Measurements from ENCODE around the gene PACS2.

PACS2 gene

GRCh38 chr14:105411985-105412770 lies 97.6 kb downstream of the PACS2 start:
- no peak for DNase-seq

- no peak for DNase-seq
Measured at GRCh38 chr14:105412771-105413543, 98.4 kb downstream of the PACS2 start.

- no peak for DNase-seq
Measured at GRCh38 chr14:105413544-105413886, 99.0 kb downstream of the PACS2 start.

GRCh38 chr14:105414456-105415371 lies 100.2 kb downstream of the PACS2 start:
- peak; percentile 66 for DNase-seq

DNA sequence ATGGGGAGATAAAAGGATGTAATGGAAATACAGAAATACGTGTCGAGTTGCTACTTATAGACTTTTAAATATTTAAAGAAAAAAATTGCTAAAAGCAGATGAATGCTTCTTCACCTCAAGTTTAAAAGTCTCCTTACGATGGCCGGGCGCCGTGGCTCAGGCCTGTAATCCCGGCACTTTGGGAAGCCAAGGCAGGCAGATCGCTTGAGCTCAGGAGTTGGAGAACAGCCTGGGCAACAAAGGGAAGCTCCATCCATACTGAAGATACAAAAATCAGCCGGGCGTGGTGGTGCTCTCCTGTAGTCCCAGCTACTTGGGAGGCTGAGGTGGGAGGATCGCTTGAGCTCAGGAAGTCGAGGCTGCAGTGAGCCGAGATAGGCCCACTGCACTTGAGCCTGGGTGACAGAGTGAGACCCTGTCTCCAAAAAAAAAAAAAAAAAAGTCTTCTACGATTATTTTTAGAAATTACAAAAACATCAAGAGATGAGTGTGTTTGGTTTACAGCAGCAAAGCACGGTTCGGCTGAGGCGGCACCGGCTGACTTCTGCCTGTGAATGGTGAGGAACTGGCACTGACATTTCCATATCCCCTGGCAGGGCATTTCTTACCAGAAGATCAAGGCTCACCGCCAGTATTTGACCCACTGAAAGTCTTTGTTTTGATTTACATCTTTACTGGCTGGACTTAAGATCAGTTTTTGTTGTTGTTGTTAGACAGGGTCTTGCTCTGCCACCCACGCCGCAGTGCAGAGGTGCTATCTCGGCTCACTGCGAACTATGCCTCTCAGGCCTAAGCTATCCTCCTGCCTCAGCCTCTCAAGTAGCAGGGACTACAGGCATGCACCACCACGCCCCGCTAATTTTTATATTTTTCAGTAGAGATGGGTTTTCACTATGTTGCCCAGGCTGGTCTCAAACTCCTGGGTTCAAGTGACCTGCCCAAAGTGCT lies 101.2 kb downstream of the PACS2 start:
- DNase-seq, result no peak

DNA sequence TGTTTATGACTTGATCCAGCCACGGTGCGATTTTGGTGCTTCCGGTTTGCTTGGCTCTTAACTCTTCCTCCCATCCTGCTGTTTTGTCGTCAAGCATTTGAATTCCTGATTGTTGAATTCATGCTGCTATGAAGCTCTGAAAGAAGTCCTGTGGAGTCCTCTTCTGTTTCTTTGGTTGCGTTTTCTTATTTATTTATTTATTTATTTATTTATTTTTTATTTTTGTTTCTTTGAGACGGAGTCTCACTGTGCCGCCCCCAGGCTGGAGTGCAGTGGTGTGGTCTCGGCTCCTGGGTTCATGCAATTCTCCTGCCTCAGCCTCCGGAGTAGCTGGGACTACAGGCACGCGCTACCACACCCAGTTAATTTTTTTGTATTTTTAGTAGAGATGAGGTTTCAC lies 102.1 kb downstream of the PACS2 start:
- DNase-seq, result no peak

DNA sequence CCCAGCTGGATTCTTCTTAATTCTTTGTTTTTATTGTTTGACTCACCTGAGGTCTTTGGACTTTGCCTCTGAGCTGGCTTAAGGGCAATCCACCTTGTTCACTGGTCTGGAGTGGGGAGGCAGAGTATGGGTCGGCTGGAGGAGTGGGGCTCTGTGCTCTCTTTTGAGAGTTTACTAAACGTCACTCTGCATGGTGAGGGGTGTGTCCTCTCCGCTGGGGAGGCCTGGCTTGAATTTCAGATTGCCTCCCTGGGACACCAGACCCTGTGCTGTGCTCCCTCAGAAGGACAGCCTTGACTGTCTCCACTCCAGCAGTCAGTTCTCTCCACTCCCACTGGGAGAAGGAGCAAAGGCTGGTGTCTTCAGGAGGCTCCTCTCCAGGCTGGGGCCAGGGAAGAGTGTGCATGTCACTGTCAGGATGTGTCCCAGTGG lies 103.2 kb downstream of the PACS2 start:
- DNase-seq, result no peak

GRCh38 chr14:105418269-105419194 lies 104.0 kb downstream of the PACS2 start:
- no peak for DNase-seq

DNA sequence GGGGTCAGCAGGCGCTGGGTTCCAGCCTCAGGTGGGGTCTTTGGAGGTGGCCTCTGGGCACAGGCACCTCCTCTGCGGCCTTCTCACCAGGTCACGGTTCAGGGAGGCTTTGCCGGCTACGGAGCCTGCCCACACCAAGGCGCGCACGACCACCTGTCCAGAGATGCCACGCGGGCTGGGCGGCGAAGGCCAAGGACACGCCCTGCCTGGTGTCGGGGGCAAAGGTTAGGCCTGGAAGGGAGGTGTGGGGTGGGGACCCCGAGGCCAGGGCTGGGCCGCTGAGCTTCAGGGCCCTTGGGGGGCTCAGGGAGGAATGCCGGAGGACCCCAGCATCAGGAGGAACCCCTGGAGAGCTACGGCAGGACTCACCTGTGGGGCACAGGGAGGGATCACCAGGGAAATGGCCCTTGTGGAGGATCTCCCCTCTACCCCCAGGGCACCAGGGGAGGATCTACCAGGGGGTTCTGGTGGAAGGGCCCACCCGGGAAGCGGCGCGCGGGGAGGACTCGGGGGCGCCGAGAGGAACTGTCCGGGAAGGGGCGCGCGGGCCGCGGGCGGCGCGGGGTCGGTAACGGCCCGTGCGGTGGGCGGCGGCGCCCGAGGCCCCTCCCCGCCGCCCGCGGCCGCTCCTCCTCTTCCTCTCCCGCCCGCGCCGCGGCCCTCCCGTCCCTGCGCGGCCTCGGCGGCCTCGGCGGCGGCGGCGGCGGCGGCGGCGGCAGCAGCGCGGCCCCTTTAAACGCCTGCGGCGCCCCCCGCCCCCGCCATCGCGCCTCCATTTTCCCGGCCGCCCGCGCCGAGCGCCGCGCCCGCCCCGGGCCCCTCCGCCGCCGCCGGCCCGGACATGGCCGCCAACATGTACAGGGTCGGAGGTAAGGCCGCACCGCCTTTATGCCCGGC lies 104.9 kb downstream of the PACS2 start, which contains the start of gene MTA1:
MTA1 (plus strand) TSS at position 633 of the 897 bp plus-strand sequence; CDS start at position 842, 209 bp downstream.
- DNase-seq, result peak; percentile 71

- DNase-seq, result peak; percentile 21
Measured at GRCh38 chr14:105420101-105420973, 105.8 kb downstream of the PACS2 start.

GRCh38 chr14:105420974-105421674 lies 106.6 kb downstream of the PACS2 start:
- DNase-seq, result no peak

DNA sequence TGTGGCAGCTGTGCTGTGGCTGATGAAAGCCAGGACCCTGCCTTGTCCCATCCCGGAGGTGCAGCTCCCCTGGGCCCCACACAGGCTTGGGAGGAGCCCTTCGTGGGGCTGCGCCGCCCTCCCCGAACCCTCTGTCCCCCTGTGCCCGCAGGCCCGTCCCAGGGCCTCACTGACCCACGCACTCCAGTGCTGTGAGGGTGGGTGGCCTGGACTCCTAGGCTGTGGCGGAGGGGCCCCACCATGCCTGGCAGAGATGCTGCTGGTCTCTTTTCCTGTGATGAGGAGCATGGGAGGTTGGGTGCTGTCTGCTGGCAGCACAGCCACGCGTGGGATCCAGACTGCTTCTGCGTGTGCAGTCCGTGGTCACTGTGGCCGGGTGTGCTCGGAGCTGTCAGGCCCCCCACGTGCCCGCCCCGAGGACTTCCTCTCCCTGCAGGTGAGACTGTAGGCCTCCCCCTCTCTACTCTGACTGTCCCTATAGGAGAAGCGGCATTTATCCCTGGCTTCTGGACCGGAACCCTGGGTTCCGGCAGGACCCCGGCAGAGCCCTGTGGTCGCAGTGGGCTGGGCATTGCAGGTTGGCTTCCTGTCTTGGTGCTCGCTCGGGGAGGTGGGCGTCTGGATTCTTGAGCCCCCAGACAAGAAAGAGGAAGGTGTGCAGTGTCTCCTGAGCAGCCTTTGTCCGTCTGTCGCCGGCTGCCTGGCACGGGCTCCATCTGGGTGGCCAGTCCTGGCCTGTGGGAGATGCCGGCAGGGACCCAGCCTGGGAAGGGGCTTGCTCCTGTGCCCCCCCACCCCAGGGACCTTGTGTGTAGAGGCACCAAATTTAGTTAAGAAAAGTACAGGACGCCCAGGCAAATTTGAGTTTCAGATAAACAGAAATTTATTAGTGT lies 107.4 kb downstream of the PACS2 start:
- no peak for DNase-seq

DNA sequence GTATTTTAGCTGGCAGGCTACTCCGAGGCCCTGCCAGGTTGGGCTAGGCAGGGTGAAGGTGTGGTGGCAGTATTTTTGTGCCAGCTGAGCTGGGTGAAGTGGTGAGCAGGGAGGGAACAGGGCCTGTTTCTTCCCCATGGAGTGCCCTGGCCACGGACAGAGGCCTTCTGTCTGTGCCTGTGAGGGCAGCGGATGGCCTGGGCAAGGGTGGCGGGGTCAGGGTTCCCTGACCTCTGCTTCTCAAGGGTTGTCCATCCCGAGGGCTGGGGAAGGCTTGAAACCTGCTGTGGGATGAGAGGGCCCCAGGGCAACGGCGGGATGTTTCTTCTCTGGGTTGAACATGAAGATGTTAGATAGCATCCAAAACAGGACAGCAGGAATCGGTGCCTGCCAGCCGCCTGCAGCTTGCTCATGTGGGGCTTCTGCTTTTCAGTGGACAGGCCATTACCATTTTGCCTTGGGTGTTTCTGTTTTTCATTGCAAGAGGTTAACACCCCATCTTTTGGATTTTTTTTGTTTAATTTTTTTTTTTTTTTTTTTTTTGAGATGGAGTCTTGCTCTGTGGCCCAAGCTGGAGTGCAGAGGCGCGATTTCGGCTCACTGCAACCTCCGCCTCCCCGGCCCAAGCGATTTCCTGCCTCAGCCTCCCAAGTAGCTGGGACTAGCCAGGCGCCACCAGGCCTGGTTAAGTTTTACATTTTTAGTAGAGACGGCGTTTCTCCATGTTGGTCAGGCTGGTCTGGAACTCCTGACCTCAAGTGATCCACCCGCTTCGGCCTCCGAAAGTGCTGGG lies 108.3 kb downstream of the PACS2 start:
- no peak for DNase-seq

DNA sequence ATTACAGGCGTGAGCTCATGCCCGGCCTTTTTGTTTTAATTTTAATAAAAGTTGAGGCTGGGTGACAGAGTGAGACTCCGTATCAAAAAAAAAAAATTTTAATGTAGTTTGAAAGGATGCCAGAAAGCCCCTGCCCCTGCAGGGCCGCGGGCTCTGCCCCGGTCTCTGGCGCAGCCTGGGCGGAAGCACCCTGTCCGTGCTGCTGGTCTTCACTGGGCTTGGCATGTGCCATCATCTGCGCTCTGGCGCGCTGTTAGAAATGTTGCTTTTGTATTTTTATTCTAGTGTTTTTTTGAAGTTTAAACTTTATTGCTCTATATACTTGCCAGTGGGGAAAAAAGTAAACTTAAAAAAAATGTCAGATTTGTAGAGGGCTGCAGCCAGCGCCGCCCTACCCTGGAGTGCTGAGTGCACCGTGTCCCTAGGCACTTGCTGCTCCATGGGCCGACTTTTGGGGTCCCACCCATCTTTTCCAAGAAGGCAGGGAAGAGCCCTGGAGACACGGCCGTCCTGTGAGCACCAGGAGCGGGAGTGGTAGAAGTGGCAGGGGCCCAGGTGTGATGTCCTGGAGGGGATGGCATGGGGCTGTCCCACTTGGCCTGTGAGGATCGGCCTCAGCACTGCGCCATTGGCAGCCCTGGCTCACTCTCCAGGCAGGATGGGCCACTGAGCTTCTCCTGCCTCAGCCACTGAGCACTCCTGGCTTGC lies 109.1 kb downstream of the PACS2 start:
- DNase-seq, result no peak

DNA sequence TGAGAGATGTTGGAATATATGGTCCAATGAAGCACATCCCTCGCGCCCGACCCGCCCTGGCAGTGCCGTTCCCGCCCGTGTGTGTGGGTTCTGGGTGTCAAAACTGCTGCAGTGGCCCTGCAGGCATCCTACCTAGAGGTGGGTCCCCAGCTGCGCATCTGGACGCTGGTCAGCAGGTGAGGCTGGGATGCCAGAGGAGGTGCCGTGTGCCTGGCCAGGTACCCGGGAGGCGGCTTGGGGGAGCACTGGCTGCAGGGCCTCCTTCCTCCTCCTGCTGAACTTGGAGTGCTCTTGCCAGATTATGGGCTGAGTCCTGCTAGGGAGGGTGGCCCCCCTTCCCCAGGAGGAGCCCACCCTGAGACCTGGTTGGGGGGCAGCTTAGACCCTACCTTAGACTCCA lies 110.3 kb downstream of the PACS2 start:
- no peak for DNase-seq

Data from CD4-positive, alpha-beta T cell treated with Interleukin-17A for 4 hours (primary cell).